ENCODE results near the gene CAMK1. TPM values are rescaled to one million over a fixed set of nuclear protein-coding genes. Genes with fewer than 3 reads are reported as not detected.
A peak's percentile ranks its signal among the peaks of the same experiment; 100 is the strongest.

Gene CAMK1
- total RNA-seq, 1 donor: 24.7 TPM

- peak overlapping the region; percentile 37 for H3K4me3 ChIP-seq (ENCODE audit: low read length)
- H3K9me3 ChIP-seq (ENCODE audit: low read depth, low read length): no peaks in the 10 kb centered on the region
- H3K4me1 ChIP-seq (ENCODE audit: insufficient read depth, low read length): peaks cover 45% of the 10 kb centered on the region
- no peaks in the 10 kb centered on the region for H3K27me3 ChIP-seq (ENCODE audit: insufficient read depth, low read length)
Measured at GRCh38 chr3:9769012-9769411, 735 bp downstream of the CAMK1 start.

GRCh38 chr3:9768141-9768775 lies 1.5 kb downstream of the CAMK1 start:
- Histone ChIP-seq H3K4me3 (ENCODE audit: low read length) (no peak overlapping the region), H3K27me3 (ENCODE audit: insufficient read depth, low read length) (no peaks in the 10 kb centered on the region), H3K9me3 (ENCODE audit: low read depth, low read length) (no peaks in the 10 kb centered on the region), H3K4me1 (ENCODE audit: insufficient read depth, low read length) (peaks cover 45% of the 10 kb centered on the region)

GRCh38 chr3:9767418-9767817 lies 2.3 kb downstream of the CAMK1 start:
- Histone ChIP-seq H3K4me1 (ENCODE audit: insufficient read depth, low read length) (peaks cover 45% of the 10 kb centered on the region), H3K27me3 (ENCODE audit: insufficient read depth, low read length) (no peaks in the 10 kb centered on the region), H3K9me3 (ENCODE audit: low read depth, low read length) (no peaks in the 10 kb centered on the region), H3K4me3 (ENCODE audit: low read length) (no peak overlapping the region)

GRCh38 chr3:9765865-9766264 lies 3.9 kb downstream of the CAMK1 start:
- H3K9me3 ChIP-seq (ENCODE audit: low read depth, low read length): no peaks in the 10 kb centered on the region
- peaks cover 45% of the 10 kb centered on the region for H3K4me1 ChIP-seq (ENCODE audit: insufficient read depth, low read length)
- no peaks in the 10 kb centered on the region for H3K27me3 ChIP-seq (ENCODE audit: insufficient read depth, low read length)
- H3K4me3 ChIP-seq (ENCODE audit: low read length): no peak overlapping the region

GRCh38 chr3:9762871-9763270 lies 6.9 kb downstream of the CAMK1 start:
- Histone ChIP-seq H3K27me3 (ENCODE audit: insufficient read depth, low read length) (no peaks in the 10 kb centered on the region), H3K9me3 (ENCODE audit: low read depth, low read length) (no peaks in the 10 kb centered on the region), H3K4me1 (ENCODE audit: insufficient read depth, low read length) (peaks cover 16% of the 10 kb centered on the region), H3K4me3 (ENCODE audit: low read length) (no peak overlapping the region)

GRCh38 chr3:9761919-9762318 lies 7.8 kb downstream of the CAMK1 start:
- no peaks in the 10 kb centered on the region for H3K27me3 ChIP-seq (ENCODE audit: insufficient read depth, low read length)
- H3K4me3 ChIP-seq (ENCODE audit: low read length): no peak overlapping the region
- H3K9me3 ChIP-seq (ENCODE audit: low read depth, low read length): no peaks in the 10 kb centered on the region
- H3K4me1 ChIP-seq (ENCODE audit: insufficient read depth, low read length): peaks cover 6% of the 10 kb centered on the region

GRCh38 chr3:9760779-9761505 lies 8.8 kb downstream of the CAMK1 start:
- no peaks in the 10 kb centered on the region for H3K9me3 ChIP-seq (ENCODE audit: low read depth, low read length)
- H3K4me1 ChIP-seq (ENCODE audit: insufficient read depth, low read length): no peaks in the 10 kb centered on the region
- no peak overlapping the region for H3K4me3 ChIP-seq (ENCODE audit: low read length)
- H3K27me3 ChIP-seq (ENCODE audit: insufficient read depth, low read length): no peaks in the 10 kb centered on the region

GRCh38 chr3:9757427-9757826 lies 12.3 kb downstream of the CAMK1 start:
- H3K27me3 ChIP-seq (ENCODE audit: insufficient read depth, low read length): no peaks in the 10 kb centered on the region
- H3K4me1 ChIP-seq (ENCODE audit: insufficient read depth, low read length): peaks cover 16% of the 10 kb centered on the region
- H3K4me3 ChIP-seq (ENCODE audit: low read length): no peak overlapping the region
- H3K9me3 ChIP-seq (ENCODE audit: low read depth, low read length): no peaks in the 10 kb centered on the region

- Histone ChIP-seq H3K9me3 (ENCODE audit: low read depth, low read length) (no peaks in the 10 kb centered on the region), H3K27me3 (ENCODE audit: insufficient read depth, low read length) (no peaks in the 10 kb centered on the region)
Measured at GRCh38 chr3:9754678-9755077, 15.1 kb downstream of the CAMK1 start.

GRCh38 chr3:9750556-9751411 lies 19.0 kb downstream of the CAMK1 start:
- H3K4me1 ChIP-seq (ENCODE audit: insufficient read depth, low read length): peaks cover 45% of the 10 kb centered on the region
- no peaks in the 10 kb centered on the region for H3K27me3 ChIP-seq (ENCODE audit: insufficient read depth, low read length)
- H3K9me3 ChIP-seq (ENCODE audit: low read depth, low read length): no peaks in the 10 kb centered on the region
- peak overlapping the region; percentile 58 for H3K4me3 ChIP-seq (ENCODE audit: low read length)

More at GRCh38 chr3:9754678-9755077, 15.1 kb downstream of the CAMK1 start:
- Histone ChIP-seq H3K4me3 (ENCODE audit: low read length) (no peak overlapping the region), H3K4me1 (ENCODE audit: insufficient read depth, low read length) (peaks cover 38% of the 10 kb centered on the region)

GRCh38 chr3:9749645-9750555 lies 19.8 kb downstream of the CAMK1 start, which contains the start of gene OGG1:
Gene OGG1 (plus strand): TSS chr3:9749952. CDS start chr3:9750287, 335 bp downstream.
- Histone ChIP-seq H3K4me3 (ENCODE audit: low read length) (peak within 1 kb of the TSS; percentile 58), H3K9me3 (ENCODE audit: low read depth, low read length) (no peaks in the 10 kb centered on the region), H3K27me3 (ENCODE audit: insufficient read depth, low read length) (no peaks in the 10 kb centered on the region), H3K4me1 (ENCODE audit: insufficient read depth, low read length) (peaks cover 38% of the 10 kb centered on the region)

- no peaks in the 10 kb centered on the region for H3K27me3 ChIP-seq (ENCODE audit: insufficient read depth, low read length)
- H3K9me3 ChIP-seq (ENCODE audit: low read depth, low read length): no peaks in the 10 kb centered on the region
- H3K4me3 ChIP-seq (ENCODE audit: low read length): peak overlapping the region; percentile 58
- H3K4me1 ChIP-seq (ENCODE audit: insufficient read depth, low read length): peaks cover 32% of the 10 kb centered on the region
Measured at GRCh38 chr3:9749296-9749644, 20.5 kb downstream of the CAMK1 start.

- no peaks in the 10 kb centered on the region for H3K9me3 ChIP-seq (ENCODE audit: low read depth, low read length)
- H3K4me1 ChIP-seq (ENCODE audit: insufficient read depth, low read length): peaks cover 29% of the 10 kb centered on the region
- H3K4me3 ChIP-seq (ENCODE audit: low read length): no peak overlapping the region
- no peaks in the 10 kb centered on the region for H3K27me3 ChIP-seq (ENCODE audit: insufficient read depth, low read length)
Measured at GRCh38 chr3:9748031-9748430, 21.7 kb downstream of the CAMK1 start.

GRCh38 chr3:9747267-9747666 lies 22.5 kb downstream of the CAMK1 start:
- Histone ChIP-seq H3K4me1 (ENCODE audit: insufficient read depth, low read length) (peaks cover 27% of the 10 kb centered on the region), H3K27me3 (ENCODE audit: insufficient read depth, low read length) (no peaks in the 10 kb centered on the region), H3K4me3 (ENCODE audit: low read length) (no peak overlapping the region), H3K9me3 (ENCODE audit: low read depth, low read length) (no peaks in the 10 kb centered on the region)

Data from mononuclear cell (primary cell).